ENCODE results near the gene SAP30BP. TPM values are rescaled to one million over a fixed set of nuclear protein-coding genes. Genes with fewer than 3 reads are reported as not detected.

SAP30BP gene
- total and polyA plus RNA-seq, 2 of the 8 experiments (the other 6 are each of a cell fraction or from before 2014, with no cell fraction given) = 63.3 to 79.9 TPM

GRCh38 chr17:75731086-75731715 lies 64.1 kb downstream of the SAP30BP start:
- no peak overlapping the region for H4K91ac ChIP-seq (replicated peaks; ENCODE audit: insufficient read length, low read length)
- H3K23me2 ChIP-seq (ENCODE audit: low read depth, low read length) = no peaks in the 10 kb centered on the region
- H3K9ac ChIP-seq (replicated peaks in 1 of 4; ENCODE audit: extremely low read depth in 1 of 4, low read depth in 3 of 4, low read length in 3 of 4) = no peak overlapping the region
- H3K79me1 ChIP-seq (ENCODE audit: low read depth, low read length) = no peaks in the 10 kb centered on the region
- CTCF ChIA-PET (ENCODE audit: partially characterized antibody) = interaction anchor here (0.7 to 4.8 kb wide), 16 partner anchors 10 to 130 kb away, joined by 3 to 44 read pairs (median 4); partner anchors contain the start of genes ITGB4 and SMIM5
- FAIRE-seq (no peak), DNase-seq (ENCODE audit: low read depth in 1 of 2, low spot score in 2 of 2) (no peak)
- no peak overlapping the region for H2BK20ac ChIP-seq (ENCODE audit: low read length)
- no peak overlapping the region for H3K14ac ChIP-seq (ENCODE audit: insufficient read length)
- no peaks in the 10 kb centered on the region for H3K9me3 ChIP-seq (ENCODE audit: insufficient read depth in 2 of 2, low read depth in 1 of 2, low read length in 1 of 2)
- no peak overlapping the region for H3K4ac ChIP-seq (replicated peaks; ENCODE audit: insufficient read length, low read depth, low read length)
- H3K56ac ChIP-seq (replicated peaks; ENCODE audit: insufficient read length, low read depth, low read length) = no peak overlapping the region
- no peak overlapping the region for H4K5ac ChIP-seq (ENCODE audit: insufficient read length, low read depth, low read length)
- no peaks in the 10 kb centered on the region for H3K36me3 ChIP-seq (ENCODE audit: control insufficient read depth in 2 of 4, insufficient read depth in 4 of 4, low read length in 3 of 4)
- no peak overlapping the region for H2AK5ac ChIP-seq (ENCODE audit: low read depth, low read length)
- no peak overlapping the region for H3K4me2 ChIP-seq (ENCODE audit: insufficient read depth in 1 of 2, low read depth in 2 of 2, low read length in 2 of 2)
- H2BK15ac ChIP-seq (ENCODE audit: low read length) = no peak overlapping the region
- POLR2A ChIA-PET (ENCODE audit: partially characterized antibody) = interaction anchor here (1.0 to 2.4 kb wide), 3 partner anchors 10 to 45 kb away, joined by 3 to 11 read pairs (median 4); partner anchors contain the start of gene ITGB4
- H3K27ac ChIP-seq (ENCODE audit: low read depth, low read length) = no peak overlapping the region
- H4K8ac ChIP-seq (ENCODE audit: extremely low read depth, insufficient read depth, low read length) = no peak overlapping the region
- H3K23ac ChIP-seq (ENCODE audit: insufficient read length) = no peak overlapping the region
- WGBS, 2 experiments (ENCODE audit: extremely low coverage in 1 of 2, insufficient coverage in 1 of 2, insufficient read length in 1 of 2, insufficient replicate concordance in 2 of 2, low coverage in 1 of 2, low lambda C conversion rate in 2 of 2, missing lambda C conversion rate in 1 of 2) = 94% methylated on average over 22 of the region's 26 CpGs; no CpG with 5 or more reads in 1 of the 2 experiments
- H3K79me2 ChIP-seq (ENCODE audit: control insufficient read depth in 1 of 2, insufficient read depth in 2 of 2, low read length in 2 of 2) = no peaks in the 10 kb centered on the region
- H3K27me3 ChIP-seq (replicated peaks in 1 of 4; ENCODE audit: control insufficient read depth in 3 of 4, extremely low read depth in 1 of 4, insufficient read depth in 3 of 4, low read length in 3 of 4) = no peaks in the 10 kb centered on the region
- H3K18ac ChIP-seq (ENCODE audit: extremely low read depth, low read length) = no peak overlapping the region
- H2BK12ac ChIP-seq (ENCODE audit: low read depth, low read length) = no peak overlapping the region
- H3K4me3 ChIP-seq (ENCODE audit: extremely low read depth in 1 of 4, insufficient read depth in 2 of 4, low read depth in 3 of 4, low read length in 4 of 4) = no peak overlapping the region
- no peak overlapping the region for H2BK5ac ChIP-seq (ENCODE audit: low read depth, low read length)
- peaks cover 0 to 5% of the 10 kb centered on the region in 2 experiments for H4K20me1 ChIP-seq (replicated peaks in 1 of 2; ENCODE audit: control insufficient read depth in 1 of 2, insufficient read depth in 2 of 2, low read length in 2 of 2)
- no peaks in the 10 kb centered on the region; a peak in 2 of 7 replicates for H3K4me1 ChIP-seq (replicated peaks in 1 of 4; ENCODE audit: control insufficient read depth in 3 of 4, insufficient read depth in 4 of 4, low read length in 3 of 4)
- H2AFZ ChIP-seq (ENCODE audit: low read length) = no peak overlapping the region
- H2BK120ac ChIP-seq (replicated peaks; ENCODE audit: low read depth, low read length) = no peak overlapping the region
- TF ChIP-seq POU5F1 (IDR thresholded peaks at IDR 0.05; ENCODE audit: low read depth, low read length) (no peak), SP1 (IDR thresholded peaks at IDR 0.05; ENCODE audit: low read depth, low read length) (no peak), RAD21 (IDR thresholded peaks at IDR 0.05 in 1 of 2, conservative IDR thresholded peaks at IDR 0.05 in 1 of 2; ENCODE audit: low read depth in 2 of 2, low read length in 2 of 2) (no peak), MAX (IDR thresholded peaks at IDR 0.05) (no peak), EZH2 (IDR thresholded peaks at IDR 0.05; ENCODE audit: low read depth, low read length, severe bottlenecking) (no peak), SP4 (IDR thresholded peaks at IDR 0.05; ENCODE audit: low read length) (no peak), POLR2A (IDR thresholded peaks at IDR 0.05; ENCODE audit: control extremely low read depth in 1 of 2, low read depth in 2 of 2, low read length in 2 of 2) (no peak), USF2 (IDR thresholded peaks at IDR 0.05; ENCODE audit: low read length) (no peak), CHD1 (IDR thresholded peaks at IDR 0.05; ENCODE audit: low read depth, low read length) (no peak), MAFK (IDR thresholded peaks at IDR 0.05; ENCODE audit: low read depth, low read length) (no peak), TCF12 (IDR thresholded peaks at IDR 0.05; ENCODE audit: low read depth, low read length) (no peak)

All from H1 (cell line).